Stimulated activated naive CD4-positive, alpha-beta T cell (primary cell): ENCODE results near the gene ZDHHC11.
"Not testable (repeated sequence)": the region's sequence is repeated elsewhere in the genome, so short reads cannot be mapped to it uniquely, and the experiment has no call there.

Experiments
- DNase-seq, 6 experiments: peaks; one replicate each; lab custom pipeline; 2025; lab: John Stamatoyannopoulos, UW

The ZDHHC11 gene

DNA sequence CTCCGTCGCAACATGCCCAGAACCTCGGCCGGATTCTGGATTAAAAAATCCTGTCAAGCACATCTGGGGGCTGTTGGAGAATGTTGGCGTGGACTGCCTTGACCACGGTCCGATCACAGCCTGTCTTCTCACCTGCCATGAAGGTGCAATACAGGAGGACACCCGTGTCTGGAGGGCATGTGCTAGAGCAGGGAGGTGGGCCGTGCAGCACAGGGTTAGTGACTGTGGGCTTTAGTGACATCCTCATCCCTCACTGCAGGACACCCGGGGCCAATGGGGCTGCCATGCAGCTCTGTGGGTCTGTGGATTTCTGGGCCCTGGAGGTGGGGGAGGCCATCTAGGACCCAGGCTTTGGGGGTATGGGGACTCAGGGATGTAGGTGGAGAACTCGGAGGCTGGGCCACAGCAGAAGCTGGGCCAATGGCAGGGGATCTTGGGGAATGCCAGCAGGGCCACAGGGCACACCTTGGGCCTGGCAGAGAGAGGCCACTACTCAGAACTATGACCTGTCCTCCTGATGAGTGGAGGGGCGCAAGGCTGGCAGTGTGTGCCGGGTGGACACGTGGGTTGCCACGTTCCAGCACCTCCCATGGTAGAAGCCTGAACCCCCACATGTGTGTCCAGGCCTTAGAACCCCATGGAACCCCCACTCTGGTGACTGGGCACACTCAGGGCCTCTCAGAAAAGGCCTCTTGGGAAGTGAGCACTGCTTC, 89.6 kb downstream of the ZDHHC11 start:
- no peak for DNase-seq

DNA sequence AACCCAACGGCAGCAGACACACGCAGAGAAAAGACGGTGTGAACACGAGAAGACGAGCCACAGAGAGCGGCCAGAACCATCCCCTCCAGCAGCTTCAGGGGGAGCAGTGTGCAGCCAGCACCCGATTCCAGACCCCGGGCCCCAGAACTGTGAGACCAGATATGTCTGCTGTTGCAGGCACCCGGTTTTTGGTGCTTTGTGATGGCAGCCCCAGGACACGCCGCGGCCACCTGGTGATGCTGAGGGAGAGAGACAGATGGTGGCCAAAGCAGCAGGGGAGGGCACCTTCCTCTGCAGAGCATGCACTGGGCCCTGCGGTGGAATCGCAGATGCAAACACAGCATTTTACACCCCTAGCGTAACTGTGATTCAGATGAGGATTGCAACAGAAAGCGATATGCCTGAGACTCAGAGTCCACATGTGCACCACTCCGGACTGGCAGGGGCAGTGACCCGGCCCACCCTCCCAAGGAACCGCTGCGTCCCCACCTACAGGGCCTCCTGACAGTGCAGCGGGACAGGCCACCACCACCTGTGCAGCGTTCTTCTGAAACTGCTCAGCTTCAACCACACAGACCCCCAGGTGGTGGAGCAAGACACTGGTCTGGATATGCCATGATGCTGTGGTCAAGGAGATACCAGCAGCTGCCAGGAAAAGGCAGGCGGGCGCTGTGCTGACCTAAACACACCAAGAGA, 90.3 kb downstream of the ZDHHC11 start:
- no peak for DNase-seq

GRCh38 chr5:759781-760362, 90.9 kb downstream of the ZDHHC11 start:
- no peak for DNase-seq

DNA sequence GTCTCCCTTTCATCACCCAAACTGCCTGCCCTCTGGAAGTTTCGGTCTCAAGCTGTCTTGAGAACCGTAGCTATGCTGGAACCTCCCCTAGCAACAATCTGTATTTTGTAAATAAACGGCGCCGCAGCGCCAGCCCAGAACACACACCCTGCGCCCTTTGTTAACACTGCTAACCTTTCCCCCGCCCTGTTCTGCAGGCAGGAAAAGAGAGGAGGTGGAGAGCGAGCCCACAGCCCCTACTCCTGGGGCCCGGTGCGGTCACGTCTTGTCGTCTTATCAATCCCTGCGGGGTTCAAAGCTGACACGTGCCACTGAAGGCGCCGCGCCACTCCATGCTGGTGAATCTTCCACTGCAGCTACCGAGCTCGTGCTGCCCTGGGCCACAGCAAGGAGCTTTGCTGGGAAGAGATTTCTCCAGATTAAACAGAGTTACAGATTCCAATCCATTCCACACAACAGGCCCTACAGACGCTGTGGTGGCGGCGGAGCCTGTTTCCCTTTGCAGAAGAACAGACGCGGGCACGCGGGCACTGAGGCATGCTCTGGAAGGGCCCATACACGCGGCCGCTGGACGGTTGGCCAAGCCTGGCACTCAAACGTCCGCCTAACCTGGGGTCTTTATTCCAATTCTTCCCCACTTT, 91.6 kb downstream of the ZDHHC11 start:
- DNase-seq, result peak; percentile 15 to 50 (median 27)

DNA sequence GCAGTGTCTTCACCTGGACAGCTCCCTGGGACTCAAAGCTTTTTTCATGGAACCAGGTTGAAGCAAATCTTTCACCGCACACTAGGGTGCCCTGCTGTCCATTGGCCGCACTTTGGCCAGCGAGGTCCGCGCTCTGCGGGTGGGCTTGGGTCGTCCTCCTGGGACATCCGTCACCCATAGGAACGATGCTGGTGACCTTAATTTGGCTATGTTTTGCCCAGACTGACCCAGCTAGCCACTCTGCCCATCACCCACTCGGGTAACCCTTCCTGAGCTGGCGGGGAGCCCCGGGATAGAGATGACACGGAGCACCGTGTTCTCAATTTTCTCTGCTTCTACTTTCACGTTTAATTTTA, 92.1 kb downstream of the ZDHHC11 start:
- DNase-seq, result no peak

DNA sequence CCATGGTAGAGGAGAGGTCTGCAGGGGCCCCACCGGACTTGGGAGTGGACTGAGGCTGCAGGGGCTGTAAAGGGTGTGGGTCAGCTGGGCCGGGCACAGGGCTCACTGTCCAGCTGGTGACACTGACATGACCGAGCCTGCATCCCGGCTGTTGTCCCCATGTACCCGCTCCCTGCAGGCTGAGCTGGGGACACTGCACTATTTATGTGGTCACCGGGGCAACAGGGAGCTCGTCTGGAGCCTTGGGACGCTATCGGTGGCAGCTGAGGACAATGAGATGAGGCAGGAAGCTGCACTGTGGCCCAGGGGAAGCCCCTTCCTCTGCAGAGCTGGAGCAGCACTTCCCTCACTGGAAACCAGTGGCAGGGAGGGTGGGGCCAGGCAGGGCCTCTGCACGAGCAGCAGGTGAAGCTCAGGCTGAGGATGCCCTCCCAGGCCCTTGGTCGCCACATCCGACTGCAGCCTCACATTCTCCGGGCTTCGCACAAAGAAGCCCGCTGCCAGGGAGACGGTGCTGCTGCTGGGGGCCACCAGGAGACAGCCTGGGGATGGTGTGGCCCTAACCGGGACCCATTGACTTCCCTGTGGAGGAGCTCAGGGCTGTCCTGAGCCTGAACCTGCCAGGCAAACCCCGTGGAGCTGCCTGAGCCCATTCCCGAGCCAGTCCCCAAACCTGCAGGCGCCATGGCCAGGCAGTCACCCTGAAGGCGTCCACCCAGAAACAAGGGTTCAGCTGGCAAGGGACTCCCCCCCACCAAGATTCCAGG, 92.7 kb downstream of the ZDHHC11 start:
- no peak for DNase-seq

- DNase-seq, result no peak
Observed at GRCh38 chr5:757346-757930, 93.3 kb downstream of the ZDHHC11 start.

- DNase-seq, result no peak
Observed at GRCh38 chr5:756865-757345, 93.9 kb downstream of the ZDHHC11 start.

- DNase-seq, result no peak
Observed at GRCh38 chr5:756171-756570, 94.6 kb downstream of the ZDHHC11 start.

- DNase-seq, result not testable (repeated sequence)
Observed at GRCh38 chr5:754143-754632, 96.6 kb downstream of the ZDHHC11 start.

- not testable (repeated sequence) for DNase-seq
Observed at GRCh38 chr5:753567-754142, 97.1 kb downstream of the ZDHHC11 start.

GRCh38 chr5:752532-753115, 98.2 kb downstream of the ZDHHC11 start:
- not testable (repeated sequence) for DNase-seq

DNA sequence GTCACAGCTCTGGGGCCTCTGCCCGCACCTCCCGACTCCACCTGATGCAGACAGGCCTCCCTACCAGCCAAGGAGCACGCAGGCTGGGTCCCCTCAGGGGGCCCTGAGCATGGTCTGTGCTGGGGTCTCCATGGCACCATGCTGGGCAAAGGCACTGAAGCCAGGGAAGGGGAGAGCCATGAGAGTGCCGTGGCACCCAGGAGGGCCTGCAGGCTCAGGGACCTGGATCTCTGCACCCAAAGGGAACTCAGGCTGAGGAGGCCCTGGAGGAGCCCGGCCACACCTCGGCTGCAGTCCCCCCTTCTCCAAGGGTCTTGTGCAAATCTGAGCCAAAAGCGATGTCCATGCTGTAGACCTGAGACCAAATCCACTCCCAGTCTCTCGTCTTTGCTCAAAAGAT, 98.8 kb downstream of the ZDHHC11 start:
- DNase-seq, result not testable (repeated sequence)

- no peak for DNase-seq
Observed at GRCh38 chr5:751496-751895, 99.3 kb downstream of the ZDHHC11 start.

- not testable (repeated sequence) for DNase-seq
Observed at GRCh38 chr5:750226-750625, 100.6 kb downstream of the ZDHHC11 start.

- DNase-seq, result no peak
Observed at GRCh38 chr5:749101-749670, 101.6 kb downstream of the ZDHHC11 start.

DNA sequence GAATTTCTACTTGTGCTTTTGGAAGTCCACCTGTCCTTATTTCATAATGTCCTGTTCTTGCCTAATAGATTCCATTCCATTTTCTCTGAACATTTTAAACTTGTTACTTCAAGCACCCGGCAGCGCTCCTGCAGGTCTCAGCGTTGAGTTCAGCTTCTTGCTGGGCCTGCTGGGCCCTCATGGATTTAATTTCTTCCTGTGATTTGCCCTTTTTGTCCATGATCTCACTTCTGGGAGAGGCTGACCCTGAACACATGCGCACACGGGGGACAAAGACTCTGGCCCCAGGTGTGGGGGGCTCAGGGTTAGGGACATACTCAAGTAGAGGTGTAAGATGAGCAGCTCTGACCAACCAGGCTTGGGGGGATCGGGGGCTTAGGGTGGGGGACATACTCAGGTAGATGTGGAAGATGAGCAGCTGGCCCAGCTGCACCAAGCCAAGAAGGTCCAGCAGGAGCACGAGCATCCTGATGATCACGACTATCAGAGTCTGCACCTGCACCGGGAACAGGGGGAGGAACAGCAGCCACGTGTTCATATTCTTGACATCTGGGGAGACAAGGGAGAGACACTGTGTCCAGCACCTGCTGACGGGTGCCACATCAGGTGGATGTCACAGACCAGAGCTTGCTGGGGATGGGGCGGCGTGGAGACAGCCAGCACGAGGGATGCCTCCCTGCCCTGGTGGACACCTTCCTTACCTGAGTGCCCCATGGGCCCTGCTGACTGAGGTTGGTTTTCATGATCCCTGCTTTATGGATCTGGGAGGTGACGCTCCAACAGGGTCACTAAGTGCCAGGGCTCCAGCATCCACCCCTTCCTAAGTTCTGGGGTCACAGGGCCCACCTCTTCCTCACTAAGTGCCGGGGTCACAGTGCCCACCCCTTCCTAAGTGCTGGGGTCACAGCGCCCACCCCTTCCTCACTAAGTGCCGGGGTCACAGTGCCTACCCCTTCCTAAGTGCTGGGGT, 102.5 kb downstream of the ZDHHC11 start:
- DNase-seq, result not testable (repeated sequence)

DNA sequence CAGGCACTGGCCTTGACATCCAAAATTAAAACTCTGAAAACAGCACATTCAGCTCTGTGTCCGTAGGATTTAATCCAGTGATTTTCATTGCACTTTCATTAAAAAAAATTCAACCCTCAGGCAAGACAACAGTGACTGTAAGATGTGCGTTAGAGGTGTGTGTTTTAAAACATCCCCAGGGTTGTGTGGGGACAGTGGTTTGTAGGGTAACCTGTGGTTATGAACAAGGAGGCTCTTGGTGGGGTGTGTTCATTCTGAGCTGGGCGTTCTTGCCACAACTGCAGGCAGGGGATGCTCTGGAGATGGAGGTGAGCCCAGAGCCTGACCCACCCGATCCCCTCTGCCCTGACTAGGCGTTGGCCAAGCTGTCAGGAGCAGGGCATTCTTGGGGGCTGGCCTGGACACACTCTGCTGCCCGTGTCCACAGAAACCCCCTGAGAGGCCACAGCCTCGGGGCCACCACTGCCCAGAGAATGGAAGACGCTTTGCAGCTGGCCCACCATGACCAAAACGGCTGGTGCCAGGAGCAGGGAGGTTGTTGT, 103.4 kb downstream of the ZDHHC11 start:
- DNase-seq, result not testable (repeated sequence)
